Activated CD8-positive, alpha-beta memory T cell treated with anti-CD3 and anti-CD28 coated beads for 36 hours (primary cell): ENCODE results near the gene SLC35F3. TPM values are rescaled to one million over a fixed set of nuclear protein-coding genes. Genes with fewer than 3 reads are reported as not detected.

Experiments
- CTCF ChIA-PET: fragments of 350-600 bp; sonication (Branson Sonifier 250); formaldehyde crosslinking; loops from one replicate; lab custom pipeline; 2021; ENCODE audit warnings: antibody characterized with exemption; lab: Charles Lee
- POLR2A ChIA-PET: fragments of 350-600 bp; sonication (Branson Sonifier 250); formaldehyde crosslinking; loops from one replicate; lab custom pipeline; 2021; ENCODE audit warnings: antibody characterized with exemption; lab: Charles Lee
- total RNA-seq, 2 experiments: library from RNA; stranded (reverse); gene quantifications; one replicate each; pipeline ENCODE4 v1.2.3, GENCODE V29; 2021

Gene SLC35F3
- total RNA-seq, 2 experiments from 2014 or later, result 8.3 to 9.0 TPM

- CTCF ChIA-PET, result no interaction called here
- POLR2A ChIA-PET, result no interaction called here
Measured at GRCh38 chr1:233908092-233908491, 3.6 kb downstream of the SLC35F3 start.

DNA sequence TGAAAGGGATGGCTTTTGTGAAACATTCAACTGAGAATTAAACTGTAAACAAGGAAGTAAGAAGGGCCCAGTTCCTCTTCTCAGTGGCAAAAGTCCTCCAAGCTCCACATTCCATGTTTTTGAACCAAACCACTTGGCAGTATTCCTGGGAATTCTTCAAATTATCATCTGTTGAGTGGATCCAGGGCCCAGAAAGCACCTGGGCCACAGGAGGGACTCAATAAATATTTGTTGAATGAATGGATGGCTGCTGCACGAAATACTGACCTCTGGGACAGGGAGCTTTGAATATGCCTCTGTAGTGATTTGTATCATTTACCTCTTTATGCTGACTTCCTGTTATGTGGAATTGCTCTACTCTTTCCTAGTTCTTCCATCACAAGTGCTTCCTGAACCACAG is 4.7 kb downstream of the SLC35F3 start:
- ChIA-PET POLR2A (no interaction called here), CTCF (no interaction called here)

GRCh38 chr1:233912447-233912846 is 8.0 kb downstream of the SLC35F3 start:
- POLR2A ChIA-PET, result no interaction called here
- CTCF ChIA-PET, result no interaction called here

DNA sequence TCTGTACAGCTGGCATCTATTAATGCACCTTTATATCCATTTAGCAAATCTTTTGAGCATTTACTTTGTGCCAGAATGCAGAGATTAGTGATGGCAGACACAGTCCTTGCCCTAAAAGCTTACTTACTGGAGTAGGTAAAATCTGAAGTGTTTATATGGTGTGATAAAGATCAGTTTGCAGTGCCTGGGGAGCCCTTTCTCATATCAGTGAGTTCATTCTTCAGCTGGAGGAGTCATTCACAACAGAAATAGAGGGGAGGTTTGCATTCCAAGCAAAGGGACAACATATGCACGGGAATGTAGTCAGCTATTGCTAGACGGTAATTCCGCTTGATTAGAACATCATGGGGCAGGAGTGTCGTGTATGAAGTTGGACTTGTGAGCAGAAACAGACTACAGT is 8.4 kb downstream of the SLC35F3 start:
- ChIA-PET POLR2A (no interaction called here), CTCF (no interaction called here)

- CTCF ChIA-PET, result no interaction called here
- POLR2A ChIA-PET, result no interaction called here
Measured at GRCh38 chr1:233916706-233917105, 12.2 kb downstream of the SLC35F3 start.

GRCh38 chr1:233919786-233920185 is 15.3 kb downstream of the SLC35F3 start:
- ChIA-PET POLR2A (no interaction called here), CTCF (no interaction called here)

DNA sequence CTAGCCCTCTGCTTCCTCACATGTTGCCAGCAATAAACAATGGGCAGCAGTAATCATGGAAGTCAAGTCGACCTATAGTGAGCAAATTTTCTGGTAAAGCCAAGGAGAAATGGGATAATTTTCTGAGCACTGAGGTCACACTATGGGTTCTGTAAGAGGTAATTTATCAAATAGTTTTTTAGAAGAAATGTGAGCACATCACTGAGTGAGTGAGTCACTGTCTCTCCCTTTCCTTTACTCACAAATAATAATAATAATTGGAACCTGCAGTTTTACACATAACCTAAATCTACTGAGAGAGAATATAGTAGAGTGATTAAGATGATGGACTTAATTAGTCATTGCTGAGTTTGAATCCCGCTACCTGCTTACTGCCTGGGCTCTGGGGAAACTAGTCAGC is 23.6 kb downstream of the SLC35F3 start:
- ChIA-PET POLR2A (no interaction called here), CTCF (no interaction called here)

GRCh38 chr1:233933339-233933738 is 28.9 kb downstream of the SLC35F3 start:
- ChIA-PET CTCF (interaction anchor here (0.7 kb wide), 1 partner anchor 251 kb away, joined by 3 read pairs; no protein-coding TSS in a partner anchor), POLR2A (no interaction called here)

DNA sequence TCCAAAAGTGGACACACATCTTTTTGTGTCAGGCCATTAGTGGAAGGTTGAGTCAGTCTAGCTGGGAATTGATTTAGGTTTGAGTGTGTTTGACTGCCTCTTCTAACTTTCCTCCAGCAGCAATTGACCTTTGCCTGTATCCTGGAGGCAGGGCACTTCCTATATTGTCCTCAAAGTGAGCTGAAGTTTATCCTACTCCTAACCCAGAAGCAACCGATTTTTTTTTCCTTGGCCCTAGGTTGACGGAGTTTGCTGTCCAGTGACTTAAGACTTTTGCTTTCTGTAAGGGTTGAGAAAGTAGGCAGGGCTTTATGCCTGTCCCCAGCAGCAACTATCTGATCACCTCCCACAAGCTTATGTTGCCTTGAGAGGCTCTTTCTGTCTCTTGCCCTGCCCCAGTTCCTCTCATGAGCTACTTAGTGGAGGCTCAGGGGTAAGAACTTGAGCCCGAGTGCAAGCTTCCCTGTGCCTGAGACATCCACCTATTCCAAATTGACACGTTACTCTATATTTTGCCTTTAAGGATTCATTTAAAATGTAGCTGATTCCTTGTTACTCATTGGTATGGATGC is 30.9 kb downstream of the SLC35F3 start:
- ChIA-PET POLR2A (no interaction called here), CTCF (interaction anchor here (0.6 kb wide), 1 partner anchor 61 kb away, joined by 4 read pairs; no protein-coding TSS in a partner anchor)

- ChIA-PET CTCF (no interaction called here), POLR2A (no interaction called here)
Measured at GRCh38 chr1:233936422-233936821, 31.9 kb downstream of the SLC35F3 start.

DNA sequence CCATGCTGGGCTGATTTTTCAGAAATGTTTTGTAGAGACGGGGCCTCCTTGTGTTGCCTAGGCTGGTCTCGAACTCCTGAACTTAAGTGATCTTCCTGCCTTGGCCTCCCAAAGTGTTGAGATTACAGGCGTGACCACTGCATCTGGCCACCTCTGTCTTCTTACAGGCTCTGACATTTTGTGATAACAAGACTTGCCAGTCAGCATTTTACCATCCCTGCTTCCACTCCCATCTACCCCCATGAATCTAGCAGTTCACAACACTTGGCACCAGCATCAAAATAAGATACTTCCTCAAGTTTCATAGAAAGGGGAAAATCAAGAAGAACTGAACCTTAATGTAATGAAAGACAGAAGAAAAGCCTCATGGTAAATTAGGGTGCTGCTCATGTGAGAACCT is 32.4 kb downstream of the SLC35F3 start:
- CTCF ChIA-PET, result no interaction called here
- POLR2A ChIA-PET, result no interaction called here

DNA sequence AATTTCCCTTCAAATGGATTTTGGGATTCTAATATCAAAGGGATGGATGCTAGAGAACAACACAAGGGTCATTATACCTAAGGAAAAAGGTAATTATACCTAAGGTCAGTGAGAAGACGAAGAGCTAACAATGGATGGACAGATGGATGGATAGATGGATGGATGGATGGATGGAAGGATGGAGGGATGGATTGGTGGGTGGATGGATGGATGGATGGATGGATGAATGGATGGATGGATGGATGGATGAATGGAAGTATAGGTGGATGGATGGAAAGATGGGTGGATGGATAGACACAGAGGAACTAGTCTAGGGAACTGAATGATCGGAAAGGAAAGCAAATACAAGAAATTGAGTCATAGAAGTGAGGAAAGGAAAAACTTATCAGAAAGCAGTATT is 34.0 kb downstream of the SLC35F3 start:
- CTCF ChIA-PET, result interaction anchor here (0.6 kb wide), 1 partner anchor 833 kb away, joined by 5 read pairs; no protein-coding TSS in a partner anchor

GRCh38 chr1:233939451-233939850 is 35.0 kb downstream of the SLC35F3 start:
- CTCF ChIA-PET, result no interaction called here
- POLR2A ChIA-PET, result no interaction called here

More for the DNA sequence above, 34.0 kb downstream of the SLC35F3 start:
- POLR2A ChIA-PET, result interaction anchor here (0.6 kb wide), 1 partner anchor 595 kb away, joined by 3 read pairs; no protein-coding TSS in a partner anchor

- ChIA-PET POLR2A (no interaction called here), CTCF (no interaction called here)
Measured at GRCh38 chr1:233940908-233941307, 36.4 kb downstream of the SLC35F3 start.

DNA sequence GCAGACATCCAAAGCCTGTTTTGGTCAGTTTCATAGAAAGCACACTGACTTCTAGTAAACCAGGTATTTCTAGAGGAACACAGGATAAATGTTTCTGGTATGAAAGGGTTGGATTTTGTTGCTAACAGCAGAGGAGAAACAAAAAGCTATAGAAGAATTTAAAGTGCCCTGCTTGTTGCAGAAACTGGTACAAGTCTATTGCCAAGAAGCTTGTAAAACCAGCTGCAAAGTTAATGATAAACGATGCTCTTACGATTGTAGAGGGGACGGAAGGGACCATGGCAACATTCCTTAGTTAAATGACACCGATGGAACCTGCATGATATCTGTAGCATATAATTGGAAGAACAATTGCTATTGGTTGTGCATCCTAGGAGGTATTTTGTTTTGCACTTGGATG is 40.1 kb downstream of the SLC35F3 start:
- POLR2A ChIA-PET, result no interaction called here

GRCh38 chr1:233945573-233945972 is 41.1 kb downstream of the SLC35F3 start:
- ChIA-PET POLR2A (no interaction called here), CTCF (no interaction called here)

More for the DNA sequence above, 40.1 kb downstream of the SLC35F3 start:
- CTCF ChIA-PET, result no interaction called here

GRCh38 chr1:233945979-233946378 is 41.5 kb downstream of the SLC35F3 start:
- POLR2A ChIA-PET, result no interaction called here
- CTCF ChIA-PET, result no interaction called here

GRCh38 chr1:233946724-233947123 is 42.2 kb downstream of the SLC35F3 start:
- CTCF ChIA-PET, result interaction anchor here (0.6 kb wide), 1 partner anchor 1457 kb away, joined by 3 read pairs; no protein-coding TSS in a partner anchor
- POLR2A ChIA-PET, result no interaction called here

- POLR2A ChIA-PET, result no interaction called here
- CTCF ChIA-PET, result no interaction called here
Measured at GRCh38 chr1:233951804-233952203, 47.3 kb downstream of the SLC35F3 start.

DNA sequence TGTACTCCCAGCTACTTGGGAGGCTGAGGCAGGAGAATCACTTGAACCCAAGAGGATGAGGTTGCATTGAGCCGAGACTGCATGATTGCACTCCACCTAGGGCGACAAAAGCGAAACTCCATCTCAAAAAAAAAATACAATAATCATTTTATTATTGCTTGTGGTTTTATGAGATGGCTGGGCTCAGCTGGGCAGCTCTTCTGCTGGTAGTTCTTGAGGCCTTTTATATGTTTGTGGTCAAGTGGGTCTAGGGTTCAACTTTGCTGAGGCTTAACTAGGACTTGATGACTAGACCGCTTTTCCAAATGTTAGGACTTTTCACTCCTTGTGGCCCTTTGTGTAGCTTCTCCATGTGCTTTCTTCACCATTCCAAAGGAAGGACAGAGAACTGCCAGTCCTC is 53.2 kb downstream of the SLC35F3 start:
- ChIA-PET POLR2A (no interaction called here), CTCF (no interaction called here)

GRCh38 chr1:233959102-233959501 is 54.6 kb downstream of the SLC35F3 start:
- POLR2A ChIA-PET, result no interaction called here
- CTCF ChIA-PET, result no interaction called here

- ChIA-PET POLR2A (no interaction called here), CTCF (no interaction called here)
Measured at GRCh38 chr1:233959971-233960370, 55.5 kb downstream of the SLC35F3 start.
